VCaP (cell line): ENCODE measurements around the gene DLG4.

Experiments
- H3K27ac ChIP-seq: fragments of 450-650 bp; 2 replicates; pipeline ENCODE4 v1.5.1; 2017
- CTCF ChIP-seq: fragments of 450-650 bp; conservative IDR thresholded peaks from 2 replicates; pipeline ENCODE4 v1.5.1; 2017; ENCODE audit warnings: mild to moderate bottlenecking, moderate library complexity

Gene DLG4

GRCh38 chr17:7220593-7221277 is 1.1 kb upstream of the DLG4 start:
- H3K27ac ChIP-seq = peak overlapping the region; percentile 81
- TF ChIP-seq CTCF = peak; percentile 55

GRCh38 chr17:7219229-7219811 is 316 bp downstream of the DLG4 start:
- peak overlapping the region; percentile 81 for H3K27ac ChIP-seq
- TF ChIP-seq CTCF = no peak

DNA sequence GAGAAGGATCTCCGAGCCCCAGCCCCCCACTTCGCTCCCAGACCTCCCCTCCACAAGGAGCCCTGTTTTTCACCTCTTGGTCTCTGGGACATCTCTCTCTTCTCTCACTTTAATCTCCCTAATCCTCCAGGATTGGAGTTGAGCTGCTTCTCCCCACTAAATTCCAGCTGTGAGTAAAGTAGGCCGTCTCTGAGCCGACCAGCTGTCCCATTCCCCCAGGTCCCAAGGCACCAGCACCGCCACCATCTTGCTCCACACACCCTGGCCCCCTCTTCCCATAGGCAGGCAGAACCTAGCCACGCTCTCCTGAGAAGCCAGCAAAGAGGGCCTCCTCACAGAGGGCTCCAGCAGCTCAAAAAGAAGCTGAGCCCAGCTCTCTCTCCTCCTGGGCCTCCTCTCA is 878 bp downstream of the DLG4 start:
- H3K27ac ChIP-seq = no peak overlapping the region
- TF ChIP-seq CTCF = no peak

- no peak overlapping the region for H3K27ac ChIP-seq
- no peak for TF ChIP-seq CTCF
These were observed 1.5 kb downstream of the DLG4 start for GRCh38 chr17:7218166-7218565.

DNA sequence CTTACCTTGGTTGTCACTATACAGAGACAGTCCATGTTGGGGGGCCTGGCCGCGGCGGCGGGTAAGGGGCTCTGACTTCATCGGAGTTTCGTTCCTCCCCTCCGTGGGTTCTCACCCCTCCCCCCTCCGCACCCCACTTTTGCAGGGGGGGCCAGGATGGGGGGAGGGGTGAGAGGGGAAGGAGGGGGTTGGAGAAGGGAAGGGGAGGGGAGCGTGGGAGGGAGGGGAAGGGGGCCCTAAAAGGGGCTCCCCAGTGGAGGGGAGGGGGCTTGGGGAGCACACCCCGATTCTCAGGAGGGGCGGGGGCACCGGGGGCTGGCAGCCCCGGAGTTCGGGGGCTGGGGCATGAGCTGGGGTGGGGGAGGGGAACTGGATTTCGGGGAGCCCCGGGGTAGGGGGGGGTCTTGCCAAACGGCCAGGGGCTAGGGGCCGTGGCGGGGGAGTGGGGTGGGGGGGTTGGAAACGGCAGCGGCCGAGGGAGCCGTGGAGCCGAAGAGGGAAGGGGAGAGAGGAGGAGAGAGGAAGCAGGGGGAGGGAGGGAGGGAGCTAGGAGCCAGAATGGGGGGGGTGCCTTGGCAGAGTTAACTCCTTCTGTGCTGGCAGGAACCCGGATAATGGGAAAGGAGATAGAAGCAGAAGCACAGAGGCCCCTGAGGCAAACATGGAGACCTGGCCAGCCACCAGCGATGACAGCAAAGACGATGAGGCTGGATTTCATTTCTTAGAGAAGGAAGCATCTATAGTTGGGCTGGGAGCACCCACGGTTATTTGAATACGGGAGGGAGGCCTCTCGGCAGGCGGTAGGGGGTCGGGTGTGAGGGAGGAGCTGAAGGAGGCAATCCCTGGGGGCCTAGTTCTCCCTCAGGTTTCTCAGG is 2.3 kb downstream of the DLG4 start:
- no peak overlapping the region for H3K27ac ChIP-seq
- no peak for TF ChIP-seq CTCF

GRCh38 chr17:7216242-7217112 is 3.2 kb downstream of the DLG4 start:
- no peak for TF ChIP-seq CTCF
- H3K27ac ChIP-seq = no peak overlapping the region
